Adrenal gland (tissue), 12 donors: ENCODE data around the gene SLC22A6. TPM values are rescaled to one million over a fixed set of nuclear protein-coding genes. Genes with fewer than 3 reads are reported as not detected.

ENCODE experiments used
- DNase-seq, 7 donors: peaks; one replicate each; pipeline ENCODE4 v3.0.0-alpha.2; 2019 to 2020
- H3K27ac ChIP-seq, 5 donors: fragments of 200-600 bp; sonication (generic) in 4 of 5; 1 replicate in 3 of 5; 2 replicates in 2 of 5; pipeline versions ENCODE4 v1.5.1 to v1.8.0; 2016 to 2020; ENCODE audit warnings: mild to moderate bottlenecking in 1 of 5
- H3K27me3 ChIP-seq: fragments of 200-600 bp; 2 replicates; pipeline ENCODE4 v1.8.0; 2021
- H3K36me3 ChIP-seq, 2 donors: fragments of 200-600 bp; replicated peaks in 1 of 2; 1 replicate in 1 of 2; 2 replicates in 1 of 2; pipeline versions ENCODE4 v1.5.1 to v1.8.0; 2018 to 2022
- H3K4me1 ChIP-seq, 2 donors: fragments of 200-600 bp; replicated peaks in 1 of 2; 1 replicate in 1 of 2; 2 replicates in 1 of 2; pipeline versions ENCODE4 v1.5.1 to v1.8.0; 2018 to 2021
- H3K4me3 ChIP-seq, 4 donors: fragments of 200-600 bp; sonication (generic) in 3 of 4; one replicate each; pipeline ENCODE4 v1.5.1; 2016 to 2018
- H3K9me3 ChIP-seq, 3 donors: fragments of 200-600 bp; sonication (generic) in 1 of 3; replicated peaks in 1 of 3; 1 replicate in 2 of 3; 2 replicates in 1 of 3; pipeline versions ENCODE4 v1.5.1 to v1.8.0; 2016 to 2021
- POLR2A ChIP-seq, 2 donors: fragments of 450-650 bp; IDR thresholded peaks; one replicate each; pipeline ENCODE4 v1.6.1; 2017; ENCODE audit warnings: antibody characterized with exemption in 2 of 2, mild to moderate bottlenecking in 2 of 2, moderate library complexity in 1 of 2
- WGBS, 4 donors: extraction: QIAGEN DNeasy Blood & Tissue Kit in 2 of 4; methylation state at CpG; one replicate each; pipeline versions ENCODE4 v1.1.5 to v1.1.7; 2013 to 2017; 5-methylcytosine and 5-hydroxymethylcytosine counted together
- intact Hi-C, 2 donors: fragments of 100-400 bp; cut with DNase I; formaldehyde crosslinking; loops; one replicate each; pipeline versions ENCODE4 v1.14.1 to v1.15.0; 2022 to 2023
- polyA plus RNA-seq, 3 donors: library from polyadenylated mRNA; stranded (reverse); fragments of 200-250 nt in 2 of 3; fragments of 350-450 nt in 1 of 3; fragmentation: Illumina TruSeq in 1 of 3; extraction: RNeasy Lipid Tissue Mini Kit (QIAGEN cat#74804) in 1 of 3; gene quantifications; one replicate each; pipeline ENCODE4 v1.2.3, GENCODE V29; 2013 to 2014
- total RNA-seq, 9 donors: library from RNA; depleted of rRNA in 4 of 9; stranded (reverse); fragments of >200 nt in 4 of 9; fragments of 120-200 nt in 1 of 9; fragmentation: NEBNext Ultra II Directional in 1 of 9; extraction: Animal tissue kit (Norgen Biotek cat#: 25700) in 1 of 9; gene quantifications; one replicate each; pipeline versions ENCODE4 v1.1.0 to v1.2.4, GENCODE V29; 2013 to 2023
- TF ChIP-seq, protein P1 (sequence below), 6 experiments: fragments of 450-650 bp in 4 of 6; fragments of 200-600 bp in 2 of 6; sonication (generic) in 1 of 6; IDR thresholded peaks; 1 replicate in 5 of 6; 2 replicates in 1 of 6; pipeline versions ENCODE4 v1.5.1 to v1.8.0; 2016 to 2021; ENCODE audit warnings: antibody characterized with exemption in 6 of 6, mild to moderate bottlenecking in 2 of 6, moderate library complexity in 1 of 6
- donor health status: healthy with polysubstance abuse.
- donor health status: Bipolar disorder and iron deficiency.
- donor health status: DM: yes; HTN: yes; CAD: no.
- donor health status: DM: no; HTN: no; CAD: no.
- donor health status: DM: no; HTN: no; CAD: no.
- donor health status: DM: yes; HTN: yes; CAD: no.

SLC22A6 gene
- total and polyA plus RNA-seq, 12 donors, result not detected

DNA sequence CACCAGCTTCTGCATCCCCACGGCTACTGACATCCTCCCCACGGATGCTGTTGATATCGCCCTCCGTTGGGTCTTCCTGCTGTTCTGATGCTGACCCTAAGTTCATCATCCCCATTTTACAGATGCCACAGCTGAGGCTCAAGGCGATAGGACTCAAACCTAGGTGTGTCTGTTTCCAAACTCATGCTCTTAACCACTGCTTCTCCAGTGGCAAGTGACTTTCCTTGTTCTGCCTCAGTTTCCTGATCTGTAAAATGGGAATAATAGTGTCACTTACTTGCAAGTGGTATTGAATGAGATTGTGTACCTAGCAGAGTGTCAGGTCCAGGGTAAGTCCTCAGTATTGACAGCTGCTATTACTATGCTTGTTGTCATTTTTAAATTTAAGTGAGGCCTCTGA, 14.4 kb upstream of the SLC22A6 start:
- DNase-seq, result no peak
- intact Hi-C loops, result no loop called here
- no peak overlapping the region for H3K27ac ChIP-seq
- no peaks in the 10 kb centered on the region for H3K4me1 ChIP-seq
- no peaks in the 10 kb centered on the region for H3K27me3 ChIP-seq
- no peak for TF ChIP-seq POLR2A (IDR thresholded peaks at IDR 0.05)
- TF ChIP-seq, protein P1, sequence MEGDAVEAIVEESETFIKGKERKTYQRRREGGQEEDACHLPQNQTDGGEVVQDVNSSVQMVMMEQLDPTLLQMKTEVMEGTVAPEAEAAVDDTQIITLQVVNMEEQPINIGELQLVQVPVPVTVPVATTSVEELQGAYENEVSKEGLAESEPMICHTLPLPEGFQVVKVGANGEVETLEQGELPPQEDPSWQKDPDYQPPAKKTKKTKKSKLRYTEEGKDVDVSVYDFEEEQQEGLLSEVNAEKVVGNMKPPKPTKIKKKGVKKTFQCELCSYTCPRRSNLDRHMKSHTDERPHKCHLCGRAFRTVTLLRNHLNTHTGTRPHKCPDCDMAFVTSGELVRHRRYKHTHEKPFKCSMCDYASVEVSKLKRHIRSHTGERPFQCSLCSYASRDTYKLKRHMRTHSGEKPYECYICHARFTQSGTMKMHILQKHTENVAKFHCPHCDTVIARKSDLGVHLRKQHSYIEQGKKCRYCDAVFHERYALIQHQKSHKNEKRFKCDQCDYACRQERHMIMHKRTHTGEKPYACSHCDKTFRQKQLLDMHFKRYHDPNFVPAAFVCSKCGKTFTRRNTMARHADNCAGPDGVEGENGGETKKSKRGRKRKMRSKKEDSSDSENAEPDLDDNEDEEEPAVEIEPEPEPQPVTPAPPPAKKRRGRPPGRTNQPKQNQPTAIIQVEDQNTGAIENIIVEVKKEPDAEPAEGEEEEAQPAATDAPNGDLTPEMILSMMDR (IDR thresholded peaks at IDR 0.05), result no peak
- H3K9me3 ChIP-seq, result no peaks in the 10 kb centered on the region
- H3K36me3 ChIP-seq, result no peaks in the 10 kb centered on the region
- 86 to 92% (median 89%) methylated on average over 5 of the region's 5 CpGs for WGBS, 4 donors
- no peak overlapping the region for H3K4me3 ChIP-seq

- TF ChIP-seq POLR2A (IDR thresholded peaks at IDR 0.05), result no peak
- TF ChIP-seq, protein P1 (IDR thresholded peaks at IDR 0.05), result no peak
- H3K27me3 ChIP-seq, result no peaks in the 10 kb centered on the region
- DNase-seq, result no peak
- no peak overlapping the region for H3K27ac ChIP-seq
- H3K4me3 ChIP-seq, result no peak overlapping the region
- 48 to 71% (median 53%) methylated on average over 1 of the region's 1 CpG; no CpG with 5 or more reads in 1 of the 4 donors for WGBS, 4 donors
- no peaks in the 10 kb centered on the region for H3K36me3 ChIP-seq
- no peaks in the 10 kb centered on the region for H3K9me3 ChIP-seq
- no peaks in the 10 kb centered on the region for H3K4me1 ChIP-seq
- intact Hi-C loops, result no loop called here
Observed at GRCh38 chr11:62996271-62996670, 11.5 kb upstream of the SLC22A6 start.

GRCh38 chr11:62994775-62995174, 10.0 kb upstream of the SLC22A6 start:
- TF ChIP-seq POLR2A (IDR thresholded peaks at IDR 0.05), result no peak
- TF ChIP-seq, protein P1 (IDR thresholded peaks at IDR 0.05), result no peak
- Histone ChIP-seq H3K4me1 (no peaks in the 10 kb centered on the region), H3K36me3 (no peaks in the 10 kb centered on the region), H3K27me3 (no peaks in the 10 kb centered on the region), H3K4me3 (no peak overlapping the region), H3K9me3 (no peaks in the 10 kb centered on the region), H3K27ac (no peak overlapping the region)
- no peak for DNase-seq
- WGBS, 4 donors, result 66 to 80% (median 73%) methylated on average over 4 of the region's 4 CpGs
- intact Hi-C loops, result no loop called here

DNA sequence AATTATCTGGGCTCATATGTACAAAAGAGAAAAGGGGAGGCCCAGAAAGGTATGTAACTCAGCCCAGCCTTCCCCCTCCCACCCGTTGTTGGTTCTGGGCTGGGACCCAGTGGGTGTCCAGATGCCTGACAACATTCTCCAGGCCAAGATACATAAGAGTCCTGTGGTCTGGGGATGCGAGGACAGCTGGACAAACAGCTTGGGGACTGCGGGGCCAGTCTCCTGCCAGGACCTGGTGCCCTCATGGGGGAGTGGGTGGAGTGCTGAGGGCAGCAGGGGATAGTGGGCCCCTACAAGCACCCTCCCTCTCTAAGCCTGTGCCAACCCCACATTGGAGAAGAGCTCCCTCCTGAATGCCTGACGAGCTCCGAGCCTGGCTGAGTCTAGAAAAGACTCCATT, 3.5 kb upstream of the SLC22A6 start:
- TF ChIP-seq, protein P1 (IDR thresholded peaks at IDR 0.05), result no peak
- TF ChIP-seq POLR2A (IDR thresholded peaks at IDR 0.05), result no peak
- intact Hi-C loops, result no loop called here
- Histone ChIP-seq H3K36me3 (no peaks in the 10 kb centered on the region), H3K4me3 (no peak overlapping the region), H3K4me1 (no peaks in the 10 kb centered on the region), H3K9me3 (no peaks in the 10 kb centered on the region), H3K27me3 (no peaks in the 10 kb centered on the region), H3K27ac (no peak overlapping the region)
- no peak for DNase-seq
- WGBS, 4 donors, result 41 to 82% (median 74%) methylated on average over 2 to 5 of the region's 5 CpGs
